GM13976 (cell line): ENCODE data around the gene TTYH1.
A peak's percentile ranks its signal among the peaks of the same experiment; 100 is the strongest.

Source experiments
- DNase-seq: peaks from one replicate; pipeline ENCODE4 v3.0.0; 2012; ENCODE audit warnings: low spot score
- CTCF ChIP-seq: IDR thresholded peaks from 2 replicates; pipeline ENCODE4 v1.5.1; 2012; ENCODE audit warnings: borderline replicate concordance, mild to moderate bottlenecking; ENCODE audit not compliant: insufficient read depth; ENCODE audit errors: extremely low read depth, missing control alignments, control extremely low read depth
- in situ Hi-C: fragments of 300-500 bp; cut with MboI; formaldehyde crosslinking; loops from one replicate; pipeline ENCODE4 v1.12.0; 2022; ENCODE audit warnings: low sequenced_read_pairs, mixed read lengths, inconsistent platforms; ENCODE audit not compliant: unreplicated experiment

Gene TTYH1

GRCh38 chr19:54430306-54431254, 15.3 kb downstream of the TTYH1 start:
- TF ChIP-seq CTCF = no peak
- in situ Hi-C loops = no loop called here
- DNase-seq = peak; percentile 83

GRCh38 chr19:54431255-54431838, 16.1 kb downstream of the TTYH1 start:
- no peak for DNase-seq
- in situ Hi-C loops = no loop called here
- TF ChIP-seq CTCF = no peak

- TF ChIP-seq CTCF = no peak
- in situ Hi-C loops = no loop called here
- DNase-seq = no peak
Observed at GRCh38 chr19:54432144-54432738, 17.0 kb downstream of the TTYH1 start.

- TF ChIP-seq CTCF = no peak
- in situ Hi-C loops = no loop called here
- no peak for DNase-seq
Observed at GRCh38 chr19:54433697-54434096, 18.4 kb downstream of the TTYH1 start.

GRCh38 chr19:54434112-54434872, 19.0 kb downstream of the TTYH1 start:
- no peak for DNase-seq
- in situ Hi-C loops = no loop called here

More at GRCh38 chr19:54434112-54434872, 19.0 kb downstream of the TTYH1 start:
- TF ChIP-seq CTCF = no peak
